GM21825 (cell line): Measurements from ENCODE around the gene MYL3.

Experiments used
- ATAC-seq: cut with Tn5 transposase; IDR thresholded peaks from one replicate; pipeline ENCODE4 v1.9.1; 2021; ENCODE audit warnings: mild to moderate bottlenecking, moderate library complexity; ENCODE audit not compliant: unreplicated experiment

The MYL3 gene

GRCh38 chr3:46865546-46865945 lies 2.3 kb upstream of the MYL3 start:
- ATAC-seq: no peak

GRCh38 chr3:46865031-46865507 lies 1.8 kb upstream of the MYL3 start:
- no peak for ATAC-seq

GRCh38 chr3:46864061-46864881 lies 1.0 kb upstream of the MYL3 start:
- no peak for ATAC-seq

DNA sequence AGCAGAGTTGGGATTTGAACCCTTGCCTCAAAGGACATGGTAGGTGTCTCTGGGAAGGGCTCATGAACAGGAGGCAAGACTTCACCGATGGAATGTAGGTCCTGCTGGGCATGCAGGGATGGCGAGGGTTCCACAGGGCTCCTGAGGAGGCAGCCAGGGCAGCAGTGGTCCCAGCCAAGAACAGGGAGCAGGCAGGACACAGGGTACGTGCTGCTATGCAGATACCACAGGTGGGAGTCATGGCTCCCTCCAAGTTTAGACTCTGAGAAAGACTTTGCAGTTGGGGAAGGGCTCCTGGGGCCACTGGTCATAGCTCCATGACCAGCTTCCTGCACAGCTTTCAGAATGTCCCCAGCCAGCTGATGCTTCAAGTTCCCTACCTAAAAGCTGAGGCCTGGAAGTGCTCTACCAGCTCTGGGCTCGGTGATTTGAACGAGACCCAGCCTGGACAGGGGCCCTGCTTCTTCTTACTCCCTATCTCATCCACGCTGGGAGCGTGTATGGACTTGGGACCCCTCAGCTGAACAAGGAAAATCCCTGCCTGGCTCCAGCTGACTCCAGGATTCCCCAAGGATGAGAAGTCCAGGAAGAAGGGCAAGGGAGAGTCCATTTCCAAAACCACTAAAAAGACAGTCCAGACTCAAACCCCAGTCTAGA lies 747 bp downstream of the MYL3 start:
- no peak for ATAC-seq

DNA sequence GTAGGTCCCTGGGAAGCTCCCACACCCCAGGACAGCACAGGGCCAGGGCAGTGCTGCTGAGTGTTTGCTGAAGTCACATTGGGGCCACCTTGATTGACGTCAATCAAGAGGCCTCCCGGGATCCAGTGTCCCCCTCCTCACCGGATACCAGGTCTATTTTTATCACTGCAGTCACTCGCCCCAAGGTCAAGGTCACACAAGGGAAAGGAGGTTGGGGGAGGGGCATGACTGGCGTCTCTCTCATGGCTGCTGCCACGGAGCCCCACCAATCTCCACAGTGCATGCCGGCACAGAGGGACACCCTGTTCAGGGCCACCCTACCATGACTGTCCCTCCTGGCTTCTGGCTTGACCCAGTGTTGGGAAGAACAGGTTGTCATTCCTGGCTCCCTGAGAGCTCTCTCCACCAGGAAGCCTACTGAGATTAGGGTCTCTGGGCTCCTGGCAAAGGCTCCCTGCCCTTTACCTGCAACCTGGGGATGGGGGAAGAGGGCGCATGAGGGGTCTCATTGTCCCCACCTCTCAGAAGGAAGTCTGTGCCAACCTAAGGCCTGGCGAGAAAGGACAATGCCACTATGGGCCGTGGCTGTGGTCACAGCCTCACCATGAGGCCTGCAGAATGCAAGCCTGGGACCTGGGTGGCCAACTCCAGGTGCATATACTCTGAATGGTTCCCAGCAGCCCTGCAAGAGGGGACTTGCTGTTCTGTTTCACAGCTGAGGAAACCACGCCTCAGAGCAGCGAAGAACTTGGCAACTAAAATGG lies 1.5 kb downstream of the MYL3 start:
- no peak for ATAC-seq

GRCh38 chr3:46860810-46861604 lies 2.2 kb downstream of the MYL3 start:
- no peak for ATAC-seq

DNA sequence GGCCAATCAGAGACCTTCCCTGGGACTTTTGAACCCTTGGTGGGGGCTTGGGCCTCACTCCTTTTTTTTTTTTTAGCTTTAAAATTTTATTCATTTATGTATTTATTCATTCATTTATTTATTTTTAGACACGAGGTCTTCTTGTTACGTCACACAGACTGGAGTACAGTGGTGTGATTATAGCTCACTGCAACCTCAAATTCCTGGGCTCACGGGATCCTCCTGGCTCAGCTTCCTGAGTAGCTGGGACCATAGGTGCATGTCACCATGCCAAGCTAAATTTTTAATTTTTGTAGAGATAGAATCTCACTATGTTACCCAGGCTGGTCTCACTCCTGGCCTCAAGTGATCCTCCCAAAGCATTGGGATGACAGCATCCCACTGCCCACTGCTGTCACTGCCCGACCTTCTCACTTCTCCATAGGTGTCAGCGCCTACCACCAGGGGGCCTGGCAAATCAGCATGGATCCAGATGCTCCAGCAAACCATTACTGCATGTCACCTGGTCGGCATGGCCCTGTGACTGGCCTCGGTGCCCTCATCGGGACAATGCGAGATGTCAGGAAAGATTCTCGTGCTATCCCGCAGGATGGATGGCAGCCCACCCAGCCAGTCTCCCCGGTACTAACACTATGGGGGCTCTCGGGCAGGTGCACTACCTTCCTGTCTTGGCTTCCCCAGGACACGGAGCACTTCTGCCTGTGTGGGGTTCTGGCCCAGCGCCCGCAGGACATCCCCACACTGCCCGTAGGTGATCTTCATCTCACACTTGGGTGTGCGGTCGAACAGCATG lies 3.0 kb downstream of the MYL3 start:
- no peak for ATAC-seq

DNA sequence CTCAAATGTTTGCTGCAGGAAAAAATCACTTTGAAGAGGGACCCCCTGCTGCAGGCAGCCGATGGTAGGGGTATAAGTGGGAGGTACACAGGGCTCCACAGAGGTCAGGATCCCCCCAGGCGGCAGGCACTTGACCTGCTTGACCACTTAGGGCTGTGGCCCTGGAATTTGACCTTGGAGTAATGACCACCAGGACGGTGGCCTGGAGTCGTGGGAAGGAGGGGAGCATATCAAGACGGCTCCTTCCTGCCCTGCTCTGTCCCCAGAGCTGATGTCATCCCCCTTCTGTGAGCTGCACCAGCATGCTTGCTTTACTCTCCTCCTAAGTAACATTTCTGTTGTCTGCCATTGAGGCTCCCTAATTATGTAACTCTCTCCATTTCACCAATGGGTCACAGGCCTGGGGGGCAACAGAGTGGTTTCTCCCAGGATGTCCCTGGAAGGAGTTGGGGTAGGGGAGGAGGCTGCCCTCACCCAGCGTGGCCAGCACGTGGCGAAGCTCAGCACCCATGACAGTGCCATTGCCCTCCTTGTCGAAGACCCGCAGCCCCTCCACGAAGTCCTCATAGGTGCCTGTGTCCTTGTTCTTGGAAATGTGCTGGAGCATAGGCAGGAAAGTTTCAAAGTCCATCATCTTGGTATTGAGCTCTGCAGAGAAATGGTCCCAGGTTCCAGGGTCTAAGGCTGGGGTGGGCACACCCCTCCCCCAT lies 4.1 kb downstream of the MYL3 start:
- no peak for ATAC-seq

DNA sequence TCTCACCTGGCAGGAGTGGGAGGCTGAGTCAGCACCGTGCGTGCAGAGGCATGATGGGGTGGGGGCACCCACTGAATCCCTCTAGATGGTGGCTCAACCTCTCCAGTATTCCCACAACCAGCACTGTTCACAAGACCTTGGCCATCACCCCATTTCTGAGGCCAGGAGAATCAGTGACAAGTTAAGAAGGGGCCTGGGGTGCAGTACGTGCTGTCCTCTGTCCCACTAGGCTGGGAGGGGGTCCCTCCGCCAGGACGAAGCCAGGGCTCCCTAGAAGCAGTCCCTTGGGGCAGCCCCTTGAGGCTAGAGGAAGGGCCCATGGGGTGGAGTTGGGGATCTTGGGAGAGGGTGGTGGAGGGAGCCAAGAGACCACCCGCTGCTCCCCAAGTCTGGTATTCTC lies 4.8 kb downstream of the MYL3 start:
- ATAC-seq: no peak

DNA sequence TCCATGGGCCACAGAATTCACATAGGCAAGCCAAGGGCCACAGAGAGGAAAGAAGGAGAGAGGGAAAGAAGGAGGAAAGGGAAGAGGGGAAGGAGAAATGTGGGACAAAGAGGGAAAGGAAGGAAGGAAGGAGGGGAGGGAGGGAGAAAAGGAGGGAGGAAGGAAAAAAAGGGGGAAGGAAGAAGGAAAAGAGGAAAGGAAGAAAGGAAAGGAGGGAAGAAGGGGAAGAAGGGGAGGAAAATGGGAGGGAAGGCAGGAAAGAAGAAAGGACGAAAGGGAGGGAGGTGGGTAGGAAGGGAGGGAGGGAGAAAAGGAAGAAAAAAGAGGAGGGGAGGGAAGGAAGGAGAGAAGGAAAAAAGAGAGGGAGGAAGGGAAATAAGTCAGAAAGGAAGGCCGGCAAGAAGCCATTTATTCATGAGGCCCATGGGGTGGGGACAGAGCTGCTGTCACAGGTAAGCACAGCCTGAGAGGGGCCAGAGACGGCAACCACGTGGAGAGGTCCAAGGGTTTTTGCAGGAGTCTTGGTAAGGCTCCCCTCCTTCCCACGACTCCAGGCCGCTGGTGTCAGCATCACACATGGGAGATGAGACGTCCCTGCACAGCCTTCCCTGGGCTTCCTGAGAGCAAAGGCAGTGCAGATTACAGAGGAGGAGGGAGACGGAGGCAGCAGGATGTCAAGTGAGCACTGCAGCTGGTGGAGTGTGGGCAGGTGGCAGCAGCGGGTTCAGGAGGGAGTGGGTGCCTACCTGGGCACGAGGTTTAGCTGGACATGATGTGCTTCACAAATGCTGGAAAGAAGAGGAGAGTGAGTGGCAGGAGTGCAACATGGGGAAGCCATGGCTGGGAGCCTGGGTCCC lies 5.5 kb downstream of the MYL3 start:
- ATAC-seq: no peak

- no peak for ATAC-seq
Measured at GRCh38 chr3:46856576-46857471, 6.4 kb downstream of the MYL3 start.

GRCh38 chr3:46854555-46854991 lies 8.7 kb downstream of the MYL3 start:
- ATAC-seq: no peak

DNA sequence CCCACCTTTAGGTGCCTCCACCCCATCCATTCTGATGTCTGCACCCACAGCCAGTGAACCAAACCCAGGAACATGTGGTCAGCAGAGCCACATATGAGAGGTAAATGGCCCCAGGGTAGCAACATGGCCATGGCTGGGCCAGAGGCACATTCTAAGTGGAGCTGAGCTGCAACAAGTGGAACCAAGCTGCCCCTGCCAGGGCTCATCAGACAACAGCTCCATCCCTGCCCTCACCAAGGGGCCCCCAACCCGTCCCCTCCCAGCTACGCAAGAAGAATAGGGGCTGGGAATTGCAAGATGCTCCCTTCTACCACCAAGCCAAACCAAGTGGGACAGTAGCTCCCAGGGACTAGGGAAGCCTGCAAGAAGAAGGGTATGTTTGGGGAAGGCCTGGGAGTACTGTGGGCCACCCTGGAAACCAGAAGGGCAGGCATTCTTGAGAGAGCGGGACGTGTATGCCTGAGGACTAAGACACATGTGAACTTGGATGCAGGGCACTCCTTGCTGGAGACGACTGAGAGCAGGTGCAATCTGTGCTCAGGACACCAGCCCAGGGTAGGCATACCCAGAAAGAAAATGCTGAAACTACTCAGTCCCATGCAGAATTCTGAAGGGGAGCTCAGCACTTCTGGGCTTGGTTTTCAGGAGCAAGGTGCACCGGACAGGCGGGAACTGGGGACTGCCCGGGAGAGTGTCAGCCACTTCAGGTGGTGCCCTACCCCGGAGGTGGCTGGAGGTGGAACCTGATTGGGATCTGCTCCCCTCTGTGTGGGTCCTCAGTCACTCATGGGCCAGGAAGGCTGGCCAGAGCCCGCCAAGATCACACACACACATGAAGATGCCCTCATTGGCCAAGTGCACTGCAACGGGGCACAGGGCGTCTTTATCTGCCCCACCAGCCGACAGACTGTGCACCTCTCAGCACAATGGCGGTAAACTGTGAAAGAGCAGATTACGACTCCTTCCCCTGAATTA lies 9.5 kb downstream of the MYL3 start:
- ATAC-seq: no peak

DNA sequence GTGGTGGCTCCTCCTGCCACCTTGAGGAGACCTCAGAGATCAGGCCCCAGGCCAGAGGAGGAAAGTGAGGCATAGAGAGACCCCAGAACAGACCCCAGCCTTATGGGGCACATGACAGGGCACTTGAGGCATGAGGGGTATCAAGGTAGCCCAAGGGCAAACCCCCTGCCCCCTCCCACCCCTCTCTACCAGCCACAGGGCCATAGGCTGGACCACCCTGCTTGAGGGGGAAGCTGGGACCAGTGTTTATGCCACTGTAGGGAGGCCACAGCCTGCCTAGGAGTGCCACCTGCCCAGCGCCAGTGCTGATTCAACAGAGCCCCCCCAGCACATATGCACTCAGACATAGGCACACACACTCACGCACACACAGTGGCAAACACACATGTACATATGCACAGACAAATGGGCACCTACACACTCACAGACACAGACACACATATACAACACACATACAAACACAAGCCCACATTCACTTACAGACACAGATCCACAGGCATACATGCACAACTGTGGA lies 10.3 kb downstream of the MYL3 start:
- no peak for ATAC-seq

DNA sequence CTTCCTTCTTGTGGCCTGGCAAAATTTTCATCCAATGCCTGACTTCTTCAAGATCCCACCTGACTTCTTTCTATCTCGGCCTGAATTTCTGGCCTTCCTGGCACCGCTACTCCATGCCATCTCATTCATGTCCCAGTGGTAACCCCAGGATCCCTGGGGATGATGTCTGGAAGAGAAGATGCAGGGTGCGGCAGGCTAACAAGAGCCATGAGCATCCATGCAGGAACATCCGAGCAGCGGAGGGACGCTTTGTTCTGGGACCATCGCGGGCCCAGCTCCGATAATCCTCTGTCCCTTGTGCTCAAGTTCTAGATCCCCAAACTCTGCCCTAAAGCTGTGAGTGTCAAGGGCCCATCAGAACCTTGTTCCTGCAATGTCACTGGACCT lies 10.9 kb downstream of the MYL3 start:
- ATAC-seq: no peak
